Thymus (tissue), 11 donors: ENCODE data around the gene THOP1. TPM values are rescaled to one million over a fixed set of nuclear protein-coding genes. Genes with fewer than 3 reads are reported as not detected.

Experiments
- DNase-seq, 9 donors: peaks; one replicate each; pipeline ENCODE4 v3.0.0-alpha.2; 2013; ENCODE audit warnings: low spot score in 9 of 9, low read depth in 6 of 9, missing footprints in 1 of 9
- H3K27ac ChIP-seq, 2 donors: one replicate each; pipeline ENCODE4 v1.5.1; 2013; ENCODE audit warnings: control low read depth in 1 of 2, low read depth in 1 of 2, low read length in 1 of 2, mild to moderate bottlenecking in 1 of 2, moderate library complexity in 1 of 2
- H3K27me3 ChIP-seq, 2 donors: one replicate each; pipeline ENCODE4 v1.5.1; 2013; ENCODE audit warnings: low read length in 1 of 2; ENCODE audit not compliant: control insufficient read depth in 2 of 2, insufficient read depth in 1 of 2
- H3K36me3 ChIP-seq, 2 donors: one replicate each; pipeline ENCODE4 v1.5.1; 2013; ENCODE audit warnings: low read length in 1 of 2, mild to moderate bottlenecking in 1 of 2, moderate library complexity in 1 of 2; ENCODE audit not compliant: control insufficient read depth in 2 of 2, insufficient read depth in 2 of 2
- H3K4me1 ChIP-seq, 2 donors: one replicate each; pipeline ENCODE4 v1.5.1; 2013; ENCODE audit warnings: low read length in 2 of 2; ENCODE audit not compliant: control insufficient read depth in 2 of 2, insufficient read depth in 2 of 2
- H3K4me3 ChIP-seq, 2 donors: one replicate each; pipeline ENCODE4 v1.5.1; 2013; ENCODE audit warnings: low read length in 2 of 2, control low read depth in 1 of 2, mild to moderate bottlenecking in 1 of 2
- H3K9me3 ChIP-seq, 2 donors: one replicate each; pipeline ENCODE4 v1.5.1; 2013; ENCODE audit warnings: low read length in 1 of 2, mild to moderate bottlenecking in 1 of 2; ENCODE audit not compliant: control insufficient read depth in 2 of 2, insufficient read depth in 1 of 2
- WGBS: extraction: QIAGEN DNeasy Blood & Tissue Kit; methylation state at CpG from one replicate; pipeline ENCODE4 v1.1.7; 2013; 5-methylcytosine and 5-hydroxymethylcytosine counted together
- polyA plus RNA-seq: library from polyadenylated mRNA; stranded (reverse); fragments of 200-250 nt; gene quantifications from one replicate; pipeline ENCODE4 v1.2.3, GENCODE V29; 2013
- total RNA-seq: library from RNA; stranded (reverse); fragments of 120-200 nt; gene quantifications from one replicate; pipeline ENCODE4 v1.2.4, GENCODE V29; 2013
- donor health status: healthy.

Gene THOP1
- total and polyA plus RNA-seq, 2 donors, result 62.7 to 93.9 TPM

DNA sequence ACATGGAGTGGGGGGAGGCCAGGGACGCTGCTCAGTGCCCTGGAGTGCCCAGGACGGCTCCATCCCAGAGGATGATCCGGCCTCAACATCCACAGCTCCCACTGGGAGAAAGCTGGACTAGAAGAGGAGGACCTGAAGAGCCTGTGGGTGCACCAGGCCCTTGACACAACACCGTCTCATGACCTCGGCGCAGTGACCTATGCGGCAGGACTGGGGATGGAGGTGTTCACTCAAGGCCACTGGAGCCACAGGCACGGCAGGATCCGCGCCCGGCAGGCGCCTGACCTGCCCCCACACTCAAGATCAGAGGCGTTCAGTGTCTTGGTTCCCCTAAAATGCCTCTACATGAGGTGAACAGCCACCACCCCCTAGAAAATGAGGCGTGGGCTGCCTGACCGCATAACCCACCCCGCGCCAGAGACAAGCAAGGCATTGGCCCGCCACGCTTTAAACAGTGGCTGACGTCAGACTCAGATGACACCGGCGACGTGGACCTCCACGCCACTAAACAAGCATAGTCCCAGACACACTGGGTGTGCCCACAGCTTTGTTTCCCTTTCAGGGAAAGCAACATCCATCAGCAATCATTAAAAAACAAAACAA is 10.2 kb upstream of the THOP1 start:
- H3K4me1 ChIP-seq, result peaks cover 17% of the 10 kb centered on the region in 2 donors

DNA sequence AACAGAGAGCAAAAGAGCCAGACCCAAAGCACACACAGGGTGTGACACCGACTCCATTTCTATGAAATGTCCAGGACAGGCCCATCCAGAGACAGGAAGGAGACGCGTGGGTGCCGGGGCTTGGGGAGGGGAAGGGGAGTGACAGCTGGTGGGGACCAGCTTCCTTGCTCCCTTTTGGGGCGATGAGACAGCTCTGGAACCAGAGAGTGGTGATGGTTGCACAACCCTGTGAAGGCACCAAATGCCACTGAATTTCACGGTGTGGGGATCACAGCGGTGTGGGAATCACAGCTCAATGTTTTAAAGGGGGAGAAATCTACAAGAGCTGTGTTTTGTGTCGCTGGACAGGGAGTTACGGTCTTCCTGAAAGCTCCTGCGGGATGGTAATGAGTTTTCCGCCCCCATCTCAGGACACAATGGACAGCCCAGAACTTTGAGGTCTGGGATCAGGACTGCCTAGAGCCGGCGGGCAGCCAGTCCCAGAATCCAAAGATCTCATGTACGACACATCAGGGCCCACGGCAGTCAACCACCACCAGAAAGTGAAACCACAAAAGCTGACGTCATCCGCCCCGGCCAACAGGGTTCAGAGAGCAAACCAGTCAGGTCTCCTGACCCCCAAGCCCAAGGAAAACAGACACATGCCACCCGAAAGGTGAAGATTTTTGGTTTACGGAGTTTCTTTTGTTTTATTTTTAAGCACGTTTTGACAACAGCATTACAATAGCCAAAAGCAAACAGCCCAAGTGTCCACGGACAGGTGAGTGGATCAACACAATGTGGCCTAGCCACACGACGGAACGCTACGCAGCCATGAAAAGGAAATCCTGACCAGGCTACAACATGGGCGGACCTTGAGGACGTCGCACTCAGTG is 9.5 kb upstream of the THOP1 start:
- Histone ChIP-seq H3K36me3 (peaks cover 45% of the 10 kb centered on the region in 2 donors), H3K4me3 (peak overlapping the region in 1 of 2 donors; percentile 37), H3K9me3 (no peaks in the 10 kb centered on the region), H3K27ac (peak overlapping the region; percentile 82 to 83), H3K4me1 (peaks cover 23 to 24% of the 10 kb centered on the region in 2 donors), H3K27me3 (no peaks in the 10 kb centered on the region)
- DNase-seq, result peak in 6 of 9 donors; percentile 30 to 65 (median 47)
- 56% methylated on average over 29 of the region's 29 CpGs for WGBS

More for the DNA sequence above, 10.2 kb upstream of the THOP1 start:
- Histone ChIP-seq H3K27ac (peak overlapping the region; percentile 1 to 82), H3K36me3 (peaks cover 40 to 49% of the 10 kb centered on the region in 2 donors), H3K27me3 (no peaks in the 10 kb centered on the region), H3K4me3 (no peak overlapping the region), H3K9me3 (no peaks in the 10 kb centered on the region)
- DNase-seq, result no peak
- WGBS, result 96% methylated on average over 24 of the region's 24 CpGs

DNA sequence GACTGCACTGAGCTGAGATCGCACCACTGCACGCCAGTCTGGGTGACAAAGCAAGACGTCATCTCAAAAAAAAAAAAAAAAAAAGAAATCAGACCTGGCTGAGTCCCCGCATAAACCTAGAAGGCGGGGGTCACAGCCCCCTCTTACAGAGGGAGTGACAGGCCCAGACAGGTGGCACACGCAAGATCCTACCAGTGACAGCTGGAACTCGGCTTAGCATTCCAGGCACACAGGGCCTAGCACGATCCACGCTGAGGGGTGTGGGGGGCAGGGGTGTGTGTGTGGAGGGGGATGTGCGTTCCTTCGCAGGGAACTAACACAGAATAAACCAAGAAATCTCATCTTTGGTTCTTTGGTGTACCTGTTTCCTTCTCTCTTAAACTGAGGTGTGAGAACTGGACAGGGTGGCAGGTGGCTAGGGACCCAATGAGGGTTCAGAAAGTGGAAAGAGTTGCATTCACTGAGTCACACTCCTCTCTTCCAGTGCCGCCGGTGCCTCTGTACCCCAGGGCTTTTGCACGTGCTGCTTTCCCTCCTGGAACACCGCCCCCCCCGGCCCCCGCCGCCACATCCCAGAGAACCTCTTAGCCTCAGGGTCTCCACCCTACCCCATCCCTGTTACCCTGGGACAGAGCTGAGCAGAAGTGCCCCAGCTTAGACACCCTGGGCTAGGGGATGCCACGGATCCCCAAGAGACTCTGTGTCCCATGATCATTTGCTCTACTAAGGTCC is 7.2 kb upstream of the THOP1 start:
- H3K4me1 ChIP-seq, result peaks cover 32 to 42% of the 10 kb centered on the region in 2 donors
- H3K27ac ChIP-seq, result no peak overlapping the region
- no peaks in the 10 kb centered on the region for H3K27me3 ChIP-seq
- 94% methylated on average over 19 of the region's 19 CpGs for WGBS
- no peak overlapping the region for H3K4me3 ChIP-seq
- H3K9me3 ChIP-seq, result no peaks in the 10 kb centered on the region
- H3K36me3 ChIP-seq, result peaks cover 32 to 44% of the 10 kb centered on the region in 2 donors
- DNase-seq, result no peak

DNA sequence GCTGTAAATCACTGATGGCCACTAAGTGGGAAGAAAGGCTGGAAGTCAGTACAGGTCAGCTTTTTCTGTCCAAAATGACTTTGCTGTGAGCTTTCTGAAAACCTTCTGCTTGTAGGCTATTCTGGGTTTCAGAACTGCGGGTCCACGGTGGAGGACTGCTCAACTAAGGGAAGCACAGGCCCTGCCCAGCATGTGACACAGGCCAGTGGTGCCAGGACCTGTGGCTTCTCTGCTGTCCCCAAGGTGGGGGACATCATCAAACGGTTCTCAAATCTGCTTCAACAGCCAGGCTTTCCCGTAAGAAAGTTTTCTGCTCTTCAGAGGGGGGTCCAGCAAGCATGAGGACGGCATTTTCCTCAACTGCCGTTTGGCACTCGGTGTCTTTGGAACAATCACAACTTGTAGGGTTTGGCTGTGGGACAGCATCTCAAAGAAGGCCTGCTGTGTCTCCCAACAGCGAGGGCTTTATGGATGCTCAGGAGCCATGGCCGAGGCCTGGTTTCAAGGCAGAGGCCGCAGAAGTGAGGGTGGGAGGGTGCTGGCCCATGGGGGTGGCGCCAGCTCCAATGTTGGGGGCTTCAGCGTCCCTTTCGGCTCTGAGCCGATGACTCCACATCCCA is 6.1 kb upstream of the THOP1 start:
- Histone ChIP-seq H3K27me3 (no peaks in the 10 kb centered on the region), H3K36me3 (peaks cover 27 to 41% of the 10 kb centered on the region in 2 donors), H3K4me1 (peaks cover 38 to 53% of the 10 kb centered on the region in 2 donors), H3K9me3 (no peaks in the 10 kb centered on the region), H3K4me3 (no peak overlapping the region), H3K27ac (no peak overlapping the region)
- WGBS, result 96% methylated on average over 14 of the region's 14 CpGs
- DNase-seq, result no peak

DNA sequence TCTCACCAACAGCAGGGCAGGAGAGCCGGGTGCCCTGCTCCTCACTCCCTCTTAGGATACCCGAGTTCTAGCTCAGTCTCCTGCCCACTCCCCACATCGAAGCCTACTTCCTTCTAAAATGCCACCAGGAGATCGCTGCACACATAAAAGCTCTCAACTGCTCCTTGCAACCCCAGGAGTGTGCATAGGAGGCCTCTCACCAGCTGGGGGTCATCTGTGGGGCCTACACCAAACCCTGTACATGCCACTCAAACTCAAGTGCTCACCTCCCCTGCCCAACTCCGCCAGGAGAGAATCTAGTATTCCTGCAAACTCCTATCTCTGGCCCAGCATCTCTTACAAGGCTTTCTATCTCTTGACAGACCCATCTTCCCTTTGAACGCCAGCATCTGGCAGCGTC is 5.0 kb upstream of the THOP1 start:
- peaks cover 0 to 5% of the 10 kb centered on the region in 2 donors for H3K9me3 ChIP-seq
- DNase-seq, result no peak
- peaks cover 17 to 37% of the 10 kb centered on the region in 2 donors for H3K36me3 ChIP-seq
- no peak overlapping the region for H3K27ac ChIP-seq
- no peak overlapping the region for H3K4me3 ChIP-seq
- WGBS, result 97% methylated on average over 7 of the region's 7 CpGs
- H3K4me1 ChIP-seq, result peaks cover 40 to 57% of the 10 kb centered on the region in 2 donors
- no peaks in the 10 kb centered on the region for H3K27me3 ChIP-seq

DNA sequence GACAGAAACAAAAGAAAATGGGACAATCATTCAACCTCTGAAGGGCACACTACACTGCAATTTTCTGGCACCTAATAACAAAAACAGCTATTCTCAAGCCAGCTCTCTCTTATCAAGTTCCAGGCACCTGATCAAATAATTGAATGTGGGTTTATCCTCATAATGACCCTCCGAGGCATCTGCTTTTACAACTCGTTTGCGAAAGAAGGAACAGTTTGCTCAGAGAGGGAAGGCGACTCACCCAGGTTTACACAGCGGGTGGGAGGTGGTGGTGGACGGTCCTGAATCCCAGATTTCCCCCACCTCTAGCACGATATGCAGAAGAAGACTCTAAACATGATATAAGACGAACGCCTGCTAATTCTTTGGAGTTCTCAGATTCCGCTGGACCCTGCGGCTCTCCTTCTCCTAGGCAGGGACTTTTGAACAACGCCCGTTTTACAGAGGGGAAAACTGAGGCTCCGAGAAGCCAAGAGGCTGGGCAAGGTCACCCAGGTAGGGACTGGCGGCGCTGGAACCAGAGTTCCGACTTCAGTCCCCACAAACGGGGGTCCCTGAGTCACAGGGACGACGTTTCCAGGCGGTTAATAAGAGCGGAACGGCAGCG is 2.9 kb upstream of the THOP1 start:
- Histone ChIP-seq H3K4me3 (peak overlapping the region; percentile 67 to 99), H3K27ac (peak overlapping the region; percentile 80 to 87), H3K27me3 (no peaks in the 10 kb centered on the region), H3K9me3 (peaks cover 0 to 5% of the 10 kb centered on the region in 2 donors), H3K4me1 (peaks cover 27 to 54% of the 10 kb centered on the region in 2 donors), H3K36me3 (peaks cover 12 to 31% of the 10 kb centered on the region in 2 donors)
- peak in 1 of 9 donors; percentile 15 for DNase-seq
- 5% methylated on average over 24 of the region's 24 CpGs for WGBS

DNA sequence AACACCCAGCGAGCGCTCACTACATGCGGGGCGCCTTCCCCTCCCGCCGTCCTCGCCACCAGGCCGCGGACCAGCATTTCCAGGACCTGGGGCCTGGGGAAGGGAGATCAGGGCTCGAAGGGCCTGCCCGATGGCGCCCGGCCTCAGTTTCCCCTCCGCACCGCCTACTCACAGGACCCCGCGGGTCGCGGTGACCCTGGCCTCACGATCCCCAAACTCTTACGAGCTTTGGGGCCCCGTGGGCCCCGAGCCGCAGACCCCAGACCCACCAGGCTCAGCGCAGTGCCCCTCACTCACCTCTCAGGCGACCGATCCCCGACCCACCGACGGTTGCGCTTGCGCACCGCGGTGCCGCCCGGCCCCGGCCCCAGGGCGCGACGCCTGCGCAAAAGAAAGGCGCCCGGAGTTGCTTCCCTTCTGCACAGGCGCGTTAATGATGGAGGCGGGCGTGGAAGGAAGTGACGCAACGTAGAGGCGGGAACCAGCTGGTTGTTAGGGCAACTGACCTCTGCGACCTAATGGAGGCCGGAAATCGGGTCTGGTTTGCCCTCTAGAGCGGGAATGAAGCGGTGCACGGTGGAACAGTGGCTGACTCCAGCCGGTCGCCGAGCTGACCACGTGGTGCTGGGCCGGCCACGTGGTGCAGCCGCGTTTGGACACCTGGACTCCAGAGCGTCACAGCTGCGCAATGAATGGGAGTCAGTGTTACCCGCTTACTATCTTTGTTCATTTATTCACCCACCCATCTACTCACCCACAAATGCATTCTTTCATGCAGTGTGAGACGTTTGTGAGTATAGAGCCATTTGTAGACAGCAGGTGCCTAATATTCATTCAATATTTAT is 2.1 kb upstream of the THOP1 start, which contains the start of gene SGTA:
Gene SGTA, minus strand, starts transcription at position 338 of the 845 bp plus-strand sequence. CDS start 14,205 bp downstream, outside the sequence.
- Histone ChIP-seq H3K36me3 (peaks cover 8 to 33% of the 10 kb centered on the region in 2 donors), H3K4me1 (peaks cover 26 to 56% of the 10 kb centered on the region in 2 donors), H3K4me3 (peak within 1 kb of the TSS; percentile 67 to 99), H3K27me3 (no peaks in the 10 kb centered on the region), H3K9me3 (peaks cover 0 to 5% of the 10 kb centered on the region in 2 donors), H3K27ac (peak within 1 kb of the TSS; percentile 81 to 98)
- WGBS, result 1% methylated on average over 68 of the region's 68 CpGs
- DNase-seq, result peak; percentile 89 to 98 (median 95)
